Posterior vena cava (tissue), 2 donors: ENCODE data around the gene ATXN2L. TPM values are rescaled to one million over a fixed set of nuclear protein-coding genes. Genes with fewer than 3 reads are reported as not detected.
"Not testable (repeated sequence)": the region's sequence is repeated elsewhere in the genome, so short reads cannot be mapped to it uniquely, and the experiment has no call there.

Source experiments
- DNase-seq: peaks from one replicate; pipeline ENCODE4 v3.0.0-alpha.2; 2020; ENCODE audit warnings: low spot score
- intact Hi-C, 2 donors: fragments of 100-400 bp; cut with DNase I; formaldehyde crosslinking; loops; one replicate each; pipeline versions ENCODE4 v1.14.1 to v1.14.2; 2022 to 2023
- total RNA-seq, 2 donors: library from RNA; stranded (reverse); fragmentation: NEBNext Ultra II Directional; extraction: Animal tissue kit (Norgen Biotek cat#: 25700); gene quantifications; one replicate each; pipeline ENCODE4 v1.2.1, GENCODE V29; 2021
- donor health status: DM: yes; HTN: yes; CAD: no.
- donor health status: DM: yes; HTN: yes; CAD: no.

Gene ATXN2L
- total RNA-seq, 2 donors from 2014 or later: 66.5 to 72.2 TPM

DNA sequence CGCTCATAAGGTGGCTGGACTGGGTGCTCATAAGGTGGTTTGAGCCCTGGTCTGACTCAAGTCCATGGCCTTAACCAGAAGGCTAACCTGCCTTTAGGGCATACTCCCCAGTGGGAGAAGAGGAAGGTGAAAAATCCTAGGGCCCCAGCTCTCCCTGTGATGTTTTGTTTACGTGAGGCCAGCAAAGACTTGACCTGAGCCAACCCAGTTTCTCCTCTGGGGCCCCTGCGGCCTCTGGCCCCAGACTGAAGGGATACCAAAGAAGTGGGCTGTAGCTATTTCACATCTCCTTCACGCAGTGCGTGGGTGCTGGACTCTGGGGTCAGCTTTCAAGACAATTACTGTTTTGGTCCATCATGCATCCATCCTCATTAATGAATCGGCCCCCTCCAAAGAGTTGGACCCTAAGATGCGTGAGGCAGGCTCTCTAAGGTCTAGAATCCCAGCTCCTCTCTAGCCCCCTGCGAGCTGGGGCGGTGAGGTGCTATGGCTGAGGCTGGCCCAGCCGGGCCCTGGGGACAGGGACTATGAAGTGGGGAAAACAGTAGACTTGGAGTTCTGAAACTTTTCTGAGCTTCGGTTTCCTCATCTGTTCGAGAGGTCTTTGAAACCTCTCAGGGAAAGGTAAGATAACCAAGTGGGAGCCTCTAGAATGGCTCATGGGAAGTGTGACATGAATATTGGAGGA is 42.3 kb downstream of the ATXN2L start:
- DNase-seq: no peak
- intact Hi-C loops: no loop called here

DNA sequence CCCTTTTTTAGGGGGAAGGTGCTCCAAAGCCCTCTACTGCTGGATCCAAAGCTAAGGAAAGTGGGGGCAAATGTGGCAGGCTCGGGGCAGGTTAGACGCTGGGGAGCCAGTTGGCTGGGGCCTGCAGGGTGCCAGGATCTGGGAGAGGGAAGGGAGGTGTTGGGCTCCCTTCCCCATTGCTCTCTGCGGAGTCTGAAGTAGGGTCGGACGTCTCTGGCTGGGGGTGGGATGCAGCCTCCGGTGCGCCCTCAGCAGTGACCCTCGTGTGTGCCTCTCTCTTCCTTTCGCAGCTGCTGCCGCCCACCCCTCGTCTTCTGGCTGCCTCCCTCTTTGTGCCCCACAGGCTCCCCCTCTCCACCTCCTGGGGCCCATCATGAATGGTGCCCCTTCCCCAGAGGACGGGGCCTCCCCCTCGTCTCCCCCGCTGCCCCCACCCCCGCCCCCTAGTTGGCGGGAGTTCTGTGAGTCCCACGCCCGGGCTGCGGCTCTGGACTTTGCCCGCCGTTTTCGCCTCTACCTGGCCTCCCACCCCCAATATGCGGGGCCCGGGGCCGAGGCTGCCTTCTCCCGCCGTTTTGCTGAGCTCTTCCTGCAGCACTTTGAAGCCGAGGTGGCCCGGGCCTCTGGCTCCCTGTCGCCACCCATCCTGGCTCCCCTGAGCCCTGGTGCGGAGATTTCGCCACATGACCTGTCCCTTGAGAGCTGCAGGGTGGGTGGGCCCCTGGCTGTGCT is 43.1 kb downstream of the ATXN2L start:
- intact Hi-C loops: no loop called here
- no peak for DNase-seq

DNA sequence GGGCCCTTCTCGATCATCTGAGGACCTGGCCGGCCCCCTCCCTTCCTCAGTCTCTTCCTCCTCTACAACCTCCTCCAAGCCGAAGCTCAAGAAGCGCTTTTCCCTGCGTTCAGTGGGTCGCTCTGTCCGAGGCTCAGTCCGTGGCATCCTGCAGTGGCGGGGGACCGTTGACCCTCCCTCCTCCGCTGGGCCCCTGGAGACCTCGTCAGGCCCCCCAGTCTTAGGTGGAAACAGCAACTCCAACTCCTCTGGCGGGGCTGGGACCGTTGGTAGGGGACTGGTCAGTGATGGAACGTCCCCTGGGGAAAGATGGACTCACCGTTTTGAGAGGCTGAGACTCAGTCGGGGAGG is 43.6 kb downstream of the ATXN2L start:
- no peak for DNase-seq
- intact Hi-C loops: no loop called here

DNA sequence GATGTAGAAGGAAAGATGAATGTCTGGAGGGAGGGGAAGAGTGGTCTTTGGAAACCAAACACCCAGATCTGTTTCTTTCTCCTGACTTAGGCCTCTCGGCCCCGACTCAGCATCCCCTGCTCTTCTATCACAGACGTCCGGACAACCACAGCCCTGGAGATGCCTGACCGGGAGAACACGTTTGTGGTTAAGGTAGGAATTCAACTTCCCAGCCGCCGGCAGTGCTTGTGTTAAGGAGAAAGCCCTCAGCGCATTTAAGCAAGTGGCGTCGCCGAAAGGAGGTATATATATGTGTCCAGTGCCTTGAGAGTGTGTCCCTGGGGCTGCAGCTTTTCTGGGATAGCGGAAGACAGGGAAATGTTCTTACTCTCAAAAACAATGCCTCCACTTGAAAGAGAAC is 44.4 kb downstream of the ATXN2L start:
- intact Hi-C loops: no loop called here
- DNase-seq: no peak

DNA sequence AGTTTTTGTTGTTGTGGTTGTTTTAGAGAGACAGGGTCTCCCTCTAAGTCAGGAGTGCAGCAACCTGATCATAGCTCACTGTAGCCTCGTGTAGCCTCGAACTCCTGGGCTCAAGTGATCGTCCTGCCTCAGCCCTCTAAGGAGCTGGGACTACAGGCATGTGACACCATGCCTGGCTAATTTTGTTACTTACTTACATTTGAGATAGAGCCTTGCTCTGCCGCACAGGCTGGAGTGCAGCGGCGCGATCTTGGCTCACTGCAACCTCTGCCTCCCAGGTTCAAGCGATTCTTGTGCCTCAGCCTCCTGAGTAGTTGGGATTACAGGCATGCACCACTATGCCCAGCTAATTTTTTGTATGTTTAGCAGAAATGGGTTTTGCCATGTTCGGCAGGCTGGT is 44.8 kb downstream of the ATXN2L start:
- DNase-seq, intact Hi-C loops: not testable (repeated sequence)

DNA sequence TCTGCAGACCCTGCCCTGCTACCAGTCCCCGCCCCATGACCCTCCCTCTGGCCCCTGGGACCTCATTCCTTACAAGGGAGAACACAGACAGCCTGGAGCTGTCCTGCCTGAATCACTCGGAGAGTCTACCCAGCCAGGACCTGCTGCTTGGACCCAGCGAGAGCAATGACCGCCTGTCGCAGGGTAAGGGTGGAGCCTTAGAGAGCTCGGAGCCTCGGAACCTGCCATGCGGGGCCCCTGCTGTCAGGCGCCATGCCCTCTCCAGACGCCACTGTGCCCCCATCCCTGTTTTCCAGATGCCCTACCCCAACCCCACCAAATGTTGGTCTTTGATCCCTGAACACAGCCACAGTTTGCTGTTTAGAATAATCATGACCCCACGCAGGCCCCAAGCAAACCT is 46.4 kb downstream of the ATXN2L start:
- intact Hi-C loops: no loop called here
- no peak for DNase-seq

DNA sequence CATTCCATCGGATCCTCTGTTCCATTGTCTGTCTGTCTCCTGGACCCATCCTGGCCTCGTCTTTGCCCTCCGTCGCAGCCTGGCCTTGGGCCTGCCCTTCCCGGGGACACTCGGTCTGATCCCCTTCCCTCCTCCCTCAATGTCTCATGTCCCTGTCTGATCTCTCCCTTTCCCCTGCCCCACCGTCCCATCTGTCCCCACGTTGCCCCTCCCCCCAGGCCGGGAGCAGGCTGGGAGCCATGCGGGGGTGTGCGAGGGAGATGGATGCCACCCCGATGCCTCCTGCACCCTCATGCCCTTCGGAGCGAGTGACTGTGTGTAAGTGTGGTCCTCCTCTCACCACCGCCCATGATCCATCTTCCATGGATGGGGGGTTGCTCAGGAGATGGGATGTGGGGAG is 50.2 kb downstream of the ATXN2L start:
- no peak for DNase-seq
- intact Hi-C loops: no loop called here

DNA sequence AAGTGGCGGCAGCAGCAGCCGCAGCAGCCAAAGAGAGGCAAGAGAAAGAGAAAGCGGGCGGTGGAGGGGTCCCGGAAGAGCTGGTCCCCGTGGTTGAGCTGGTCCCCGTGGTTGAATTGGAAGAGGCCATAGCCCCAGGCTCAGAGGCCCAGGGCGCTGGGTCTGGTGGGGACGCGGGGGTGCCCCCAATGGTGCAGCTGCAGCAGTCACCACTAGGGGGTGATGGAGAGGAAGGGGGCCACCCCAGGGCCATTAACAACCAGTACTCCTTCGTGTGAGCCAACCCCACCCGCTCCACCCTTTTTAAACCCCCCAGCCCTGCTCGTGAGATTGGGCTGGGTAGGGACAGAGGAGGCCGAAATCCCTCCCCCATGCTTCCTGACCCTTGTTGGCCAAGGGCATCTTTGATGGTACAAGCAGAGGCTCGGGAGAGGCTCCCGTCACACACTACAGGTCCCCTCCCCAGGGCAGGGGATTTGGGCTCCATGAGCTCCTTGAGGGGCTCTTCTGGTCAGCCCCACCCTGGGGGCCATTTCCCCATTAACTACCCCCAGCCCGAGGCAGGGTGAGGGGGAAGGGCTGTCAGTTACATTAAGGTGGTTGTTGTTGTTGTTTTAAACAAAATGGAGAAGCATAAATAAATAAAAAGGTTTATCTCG is 50.9 kb downstream of the ATXN2L start:
- intact Hi-C loops: no loop called here

DNA sequence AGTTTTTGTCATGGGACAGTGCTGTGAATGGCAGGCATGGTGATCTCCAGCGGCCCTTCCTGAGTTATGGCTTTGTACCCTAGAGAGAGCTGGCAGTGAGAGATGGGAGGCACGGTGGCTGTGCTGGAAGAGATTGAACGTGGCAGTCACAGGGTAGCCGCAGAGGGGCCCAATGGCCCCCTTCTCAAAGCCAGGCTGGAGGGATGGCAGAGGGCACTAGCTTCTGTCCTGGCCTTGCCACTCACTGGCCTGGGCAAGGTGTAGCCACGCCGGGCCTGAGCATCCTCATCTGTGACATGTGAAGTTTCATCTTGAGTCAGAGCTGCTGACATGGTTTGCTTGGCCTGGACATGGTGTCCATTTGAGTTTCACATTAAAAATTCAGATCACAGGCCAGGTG is 51.6 kb downstream of the ATXN2L start:
- intact Hi-C loops: no loop called here
- no peak for DNase-seq

More for the DNA sequence above, 50.9 kb downstream of the ATXN2L start:
- DNase-seq: no peak

DNA sequence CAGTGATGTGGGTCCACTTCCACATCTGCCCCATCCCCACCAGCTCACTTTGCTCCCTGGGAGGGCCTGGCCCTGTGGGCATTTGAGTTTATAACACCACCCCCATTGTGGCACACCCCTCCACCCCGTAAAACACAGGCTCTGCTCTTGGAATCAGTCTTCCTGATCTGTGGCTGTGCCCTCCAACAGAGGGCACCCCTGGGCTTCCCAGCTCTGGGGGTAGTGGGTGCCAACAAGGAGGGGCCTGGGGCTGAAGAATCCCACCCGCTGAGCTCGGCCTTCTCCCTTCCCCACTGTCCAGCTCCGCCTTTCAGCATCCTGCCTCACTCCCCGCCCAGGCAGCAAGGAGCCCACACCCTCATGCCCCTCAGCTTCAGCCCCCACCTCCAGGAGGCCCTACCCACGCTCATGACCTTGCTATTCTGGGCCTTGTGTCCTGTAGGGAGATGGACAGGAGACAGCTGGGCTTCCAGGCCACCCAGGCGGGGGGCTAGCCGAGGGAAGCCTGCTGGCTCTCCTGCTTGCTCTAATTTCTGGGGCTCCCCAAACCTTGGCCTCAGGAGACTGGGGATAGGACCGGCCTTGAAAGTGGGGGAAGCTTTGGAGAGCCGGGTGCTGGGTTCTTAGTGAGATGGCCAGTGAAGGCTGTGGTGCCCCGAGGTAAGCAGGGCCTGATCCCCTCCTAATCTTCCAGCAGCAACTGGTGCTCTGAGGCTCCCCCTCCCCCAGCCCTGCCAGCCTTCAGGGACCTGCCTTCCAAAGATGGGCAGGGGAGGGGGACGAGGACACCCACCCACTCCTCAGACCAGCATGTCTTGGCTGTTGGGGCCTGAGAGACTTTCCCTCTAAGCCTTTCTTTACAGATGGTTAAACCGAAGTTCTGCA is 52.6 kb downstream of the ATXN2L start:
- intact Hi-C loops: no loop called here

DNA sequence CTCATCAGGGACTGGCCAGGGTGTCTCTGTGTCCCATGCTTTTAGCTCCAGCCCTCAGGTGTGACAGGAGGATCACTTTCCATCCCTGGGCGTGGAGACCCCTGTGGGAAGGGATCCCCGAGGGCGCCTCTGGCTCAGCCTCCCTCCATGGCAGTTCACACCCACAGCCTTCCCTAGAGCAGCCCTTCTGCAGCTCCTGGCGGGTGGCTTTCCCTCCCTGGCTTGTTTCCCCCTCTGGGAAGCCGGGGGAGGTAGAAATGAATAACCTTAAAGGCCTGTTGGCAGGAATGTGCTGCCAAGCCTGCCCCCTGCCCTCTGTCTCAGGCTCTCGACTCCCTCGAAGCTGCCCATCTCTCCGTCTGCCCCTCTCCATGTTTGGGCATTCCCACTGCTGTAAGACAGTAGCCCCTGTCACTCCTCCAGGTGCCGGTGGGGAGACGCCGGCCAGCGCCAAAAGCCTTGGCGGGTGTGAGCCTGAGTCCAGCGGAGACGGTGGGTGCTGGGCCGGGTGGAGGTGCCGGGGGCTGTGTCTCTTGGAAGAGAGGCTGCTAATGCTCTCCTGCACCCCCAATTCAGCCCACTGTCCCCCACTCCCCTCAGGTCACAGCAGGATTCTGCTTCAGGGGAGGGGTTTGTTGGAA is 53.3 kb downstream of the ATXN2L start:
- intact Hi-C loops: no loop called here

More for the DNA sequence above, 52.6 kb downstream of the ATXN2L start:
- DNase-seq: no peak

DNA sequence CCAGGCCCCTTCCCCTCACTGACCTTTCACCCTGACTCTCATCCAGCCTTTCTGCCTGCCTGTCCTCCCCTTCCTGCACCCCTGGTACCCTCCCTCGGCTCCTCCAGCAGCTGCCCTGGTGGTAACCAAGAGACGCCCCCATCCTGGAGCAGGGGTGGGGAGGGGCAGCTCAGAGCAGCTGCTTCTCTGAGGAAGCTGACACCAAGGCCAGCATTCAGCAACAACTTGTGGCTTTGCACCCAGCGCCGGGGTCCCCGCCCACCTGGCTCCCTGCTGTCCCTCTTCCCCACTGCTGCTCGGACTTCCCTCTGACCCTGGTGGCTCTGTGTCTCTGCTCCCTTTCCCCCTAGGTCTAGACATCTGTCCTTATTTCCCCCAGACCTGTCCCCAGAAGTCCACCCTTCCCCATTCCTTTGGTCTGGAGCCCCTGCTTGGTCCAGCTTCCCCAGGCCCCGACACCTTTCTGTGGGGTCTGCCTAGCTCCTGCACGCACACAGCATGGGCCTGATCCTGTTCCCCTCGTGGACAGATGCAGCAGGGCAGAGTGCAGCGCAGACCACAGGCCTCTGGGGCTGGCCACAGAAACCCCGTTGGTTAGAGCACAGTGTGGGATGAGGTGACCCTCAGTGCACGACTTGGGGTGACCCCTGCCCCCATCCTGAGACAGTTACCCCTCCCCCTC is 54.3 kb downstream of the ATXN2L start:
- intact Hi-C loops: no loop called here

More for the DNA sequence above, 53.3 kb downstream of the ATXN2L start:
- no peak for DNase-seq

DNA sequence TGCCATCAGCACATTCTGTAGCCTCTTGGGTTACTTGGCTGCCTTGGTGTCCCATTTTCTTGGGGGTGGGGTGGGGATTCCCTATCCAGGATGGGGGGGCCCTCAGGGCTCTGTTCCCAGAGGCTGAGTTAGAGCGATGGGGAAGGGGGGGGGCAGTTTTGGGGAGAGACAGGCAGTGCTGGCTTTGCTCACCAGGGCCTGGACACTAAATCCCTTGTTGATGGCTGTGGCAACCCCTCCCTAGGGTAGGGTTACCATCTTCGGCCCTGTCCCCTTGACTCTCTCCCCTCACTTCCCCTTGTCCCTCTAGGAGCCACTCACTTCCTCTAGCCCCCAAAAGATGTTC is 54.8 kb downstream of the ATXN2L start:
- intact Hi-C loops: no loop called here
- DNase-seq: no peak

More for the DNA sequence above, 54.3 kb downstream of the ATXN2L start:
- no peak for DNase-seq

DNA sequence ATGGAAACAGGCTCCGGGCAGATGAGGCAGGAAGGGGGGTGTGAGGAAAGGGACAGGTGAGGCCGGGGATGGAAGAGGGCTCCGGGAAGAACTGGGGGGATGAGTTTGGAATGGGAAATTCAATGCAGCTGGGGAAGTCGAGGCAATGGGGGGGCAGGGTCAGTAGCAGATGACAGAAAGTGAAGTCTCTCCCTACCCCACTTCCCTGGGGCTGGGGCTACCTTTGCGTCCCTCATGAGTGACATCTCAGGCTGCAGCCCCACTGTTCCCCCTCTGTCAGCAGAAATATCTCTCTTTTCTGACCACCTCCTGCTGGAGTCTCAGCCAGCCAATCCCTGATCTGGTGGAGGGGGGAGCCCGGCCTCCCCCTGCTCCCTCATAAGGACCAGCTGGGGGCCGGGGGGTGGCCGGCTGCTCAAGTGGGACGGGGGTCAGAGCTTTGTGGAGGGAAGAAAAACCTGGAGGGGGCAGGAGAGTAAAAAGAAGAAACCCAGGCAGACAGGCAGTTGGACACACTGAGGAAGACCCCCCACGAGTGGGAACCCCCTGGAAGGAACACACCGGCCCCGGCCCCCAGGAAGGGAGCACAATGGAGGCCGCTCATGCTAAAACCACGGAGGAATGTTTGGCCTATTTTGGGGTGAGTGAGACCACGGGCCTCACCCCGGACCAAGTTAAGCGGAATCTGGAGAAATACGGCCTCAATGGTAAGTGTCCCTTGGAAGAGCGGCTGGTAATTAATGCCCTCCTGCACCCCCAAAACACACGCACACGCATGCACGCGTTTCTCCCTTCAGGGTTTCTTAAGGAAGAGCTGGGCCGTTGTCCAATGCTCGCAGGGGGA is 55.5 kb downstream of the ATXN2L start, which contains the start of gene ATP2A1:
ATP2A1 (plus strand) TSS at position 406 of the 844 bp plus-strand sequence; CDS start at position 590, 184 bp downstream.
- no peak for DNase-seq
- intact Hi-C loops: no loop called here

DNA sequence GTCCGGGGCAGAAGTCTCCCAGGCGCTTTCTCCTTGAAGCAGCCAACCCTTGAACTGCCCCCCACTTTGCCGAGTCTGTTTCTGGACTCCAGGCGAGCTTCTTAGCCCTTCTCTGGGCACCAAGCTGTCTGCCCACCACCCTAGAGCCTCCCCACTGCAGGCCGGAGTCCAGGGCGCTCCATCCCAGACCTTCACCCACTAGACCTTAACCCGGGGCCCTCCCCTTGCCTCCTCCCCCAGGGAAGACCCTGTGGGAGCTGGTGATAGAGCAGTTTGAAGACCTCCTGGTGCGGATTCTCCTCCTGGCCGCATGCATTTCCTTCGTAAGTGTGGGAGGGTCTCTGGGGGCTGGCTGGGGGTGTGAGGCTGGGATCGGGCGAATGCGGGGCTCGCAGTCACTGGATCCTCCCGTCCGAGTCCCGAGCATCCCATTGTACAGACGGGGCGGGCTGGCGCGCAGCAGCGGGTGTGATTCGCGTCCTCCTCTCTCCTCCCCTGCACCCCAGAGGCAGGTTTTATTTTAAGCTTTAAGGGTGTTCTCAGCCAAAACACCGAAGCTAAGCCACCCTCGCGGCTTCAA is 56.6 kb downstream of the ATXN2L start:
- DNase-seq: no peak
- intact Hi-C loops: no loop called here

DNA sequence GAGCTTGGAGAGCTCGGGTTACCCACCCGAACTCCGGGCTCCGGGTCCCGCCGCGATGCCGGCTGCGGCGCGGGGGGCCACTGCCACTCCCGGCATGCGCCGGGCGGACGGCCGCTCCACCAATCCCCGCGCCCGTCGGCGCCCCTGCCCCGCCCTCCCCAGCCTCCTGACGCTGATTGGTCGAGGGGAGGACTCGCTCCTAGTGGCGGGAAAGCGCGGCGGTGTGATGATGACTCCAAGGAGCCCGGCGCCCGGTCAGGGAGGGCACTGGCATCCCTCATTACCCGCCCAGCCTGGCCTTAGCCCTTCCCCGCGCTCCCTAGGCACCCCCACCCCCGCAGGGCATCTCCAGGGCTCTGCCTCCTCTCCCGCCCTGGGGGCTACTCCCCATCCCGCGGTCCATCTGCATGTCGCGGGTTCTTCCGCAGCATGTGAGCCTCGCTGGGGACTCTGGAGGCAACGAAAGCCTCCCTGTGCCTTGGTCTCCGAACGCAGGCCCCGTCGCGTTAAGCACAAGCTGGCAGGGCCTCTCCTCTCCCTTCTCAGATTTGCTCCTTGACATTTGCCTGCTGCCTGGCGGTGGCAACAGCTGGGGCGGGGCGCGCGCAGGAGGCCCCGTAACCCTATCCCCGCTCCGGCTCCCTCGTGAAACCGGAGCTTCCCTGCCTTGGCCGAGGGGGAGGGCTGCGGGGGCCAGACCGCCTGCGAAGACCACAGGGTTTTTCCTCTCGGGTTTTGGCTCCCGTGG is 57.2 kb downstream of the ATXN2L start:
- intact Hi-C loops: no loop called here
- peak; percentile 96 for DNase-seq

DNA sequence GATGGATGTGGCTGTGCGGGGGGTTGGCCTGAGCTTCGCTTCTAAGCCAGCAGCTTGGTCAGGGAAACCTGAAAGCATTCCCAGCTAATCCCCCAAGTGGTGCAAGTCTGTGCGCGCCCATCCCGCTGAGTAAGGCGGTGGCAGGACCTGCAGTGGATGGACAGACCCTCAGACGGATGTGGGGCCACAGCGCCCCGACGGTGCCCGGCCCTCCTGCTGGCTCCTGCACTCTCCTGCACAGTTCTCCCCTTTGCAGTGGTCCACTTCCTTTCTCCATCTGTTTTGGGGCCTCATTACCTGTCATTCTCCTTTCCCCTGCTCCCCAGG is 57.8 kb downstream of the ATXN2L start:
- intact Hi-C loops: no loop called here
- no peak for DNase-seq
